Right lobe of liver (tissue), 6 donors: Measurements from ENCODE around the gene DLG1. TPM values are rescaled to one million over a fixed set of nuclear protein-coding genes. Genes with fewer than 3 reads are reported as not detected.

Source experiments
- ATAC-seq, 4 donors: fragments of 200-7000 bp; cut with Tn5 transposase; one replicate each; pipeline ENCODE4 v1.9.1; 2020; ENCODE audit warnings: mild to moderate bottlenecking in 4 of 4, moderate library complexity in 4 of 4
- DNase-seq, 3 donors: peaks; one replicate each; pipeline ENCODE4 v3.0.0-alpha.2; 2020
- H3K27ac ChIP-seq, 3 donors: fragments of 200-600 bp; one replicate each; pipeline ENCODE4 v1.8.0; 2022
- H3K27me3 ChIP-seq, 2 donors: fragments of 200-600 bp; one replicate each; pipeline ENCODE4 v1.8.0; 2022
- H3K36me3 ChIP-seq, 4 donors: fragments of 200-600 bp; sonication (generic) in 1 of 4; one replicate each; pipeline versions ENCODE4 v1.5.1 to v1.8.0; 2017 to 2022; ENCODE audit warnings: control low read depth in 1 of 4
- H3K4me1 ChIP-seq, 4 donors: fragments of 200-600 bp; sonication (generic) in 1 of 4; one replicate each; pipeline versions ENCODE4 v1.5.1 to v1.8.0; 2017 to 2022; ENCODE audit warnings: control low read depth in 1 of 4
- H3K4me3 ChIP-seq, 3 donors: fragments of 200-600 bp; one replicate each; pipeline ENCODE4 v1.8.0; 2022
- H3K9me3 ChIP-seq, 4 donors: fragments of 200-600 bp; sonication (generic) in 1 of 4; one replicate each; pipeline versions ENCODE4 v1.5.1 to v1.8.0; 2017 to 2022; ENCODE audit warnings: control low read depth in 1 of 4
- CTCF ChIP-seq, 4 donors: fragments of 200-600 bp in 3 of 4; fragments of 450-650 bp in 1 of 4; IDR thresholded peaks; one replicate each; pipeline versions ENCODE4 v1.5.1 to v1.8.0; 2016 to 2022; ENCODE audit warnings: antibody characterized with exemption in 4 of 4, mild to moderate bottlenecking in 2 of 4
- POLR2A ChIP-seq: fragments of 450-650 bp; IDR thresholded peaks from one replicate; pipeline ENCODE4 v1.6.1; 2017; ENCODE audit warnings: antibody characterized with exemption, mild to moderate bottlenecking
- WGBS: methylation state at CpG from one replicate; pipeline ENCODE4 v1.1.6; 2018; ENCODE audit warnings: low coverage, low lambda C conversion rate; ENCODE audit not compliant: insufficient coverage; ENCODE audit errors: missing lambda C conversion rate; 5-methylcytosine and 5-hydroxymethylcytosine counted together
- intact Hi-C, 2 donors: fragments of 100-400 bp; cut with DNase I; formaldehyde crosslinking; loops; one replicate each; pipeline versions ENCODE4 v1.11.2 to v1.14.1; 2022
- total RNA-seq, 6 experiments: library from RNA; depleted of rRNA in 2 of 6; stranded (reverse); fragments of >200 nt in 2 of 6; fragmentation: NEBNext Ultra II Directional in 3 of 6; extraction: Animal tissue kit (Norgen Biotek cat#: 25700) in 3 of 6; gene quantifications; one replicate each; pipeline versions ENCODE4 v1.1.0 to v1.2.4, GENCODE V29; 2016 to 2023
- donor health status: DM: no; HTN: yes; CAD: no.
- donor health status: DM: no; HTN: no; CAD: no.
- donor health status: DM: no; HTN: no; CAD: no.
- donor health status: DM: no; HTN: yes; CAD: no.
- donor health status: DM: no; HTN: yes; CAD: no.

DLG1 gene
- total RNA-seq, 6 experiments from 2014 or later = 36.1 to 50.2 (median 44.2) TPM

- Histone ChIP-seq H3K27me3 (no peaks in the 10 kb centered on the region), H3K27ac (no peak overlapping the region), H3K4me1 (peaks cover 0 to 3% (median 0%) of the 10 kb centered on the region in 4 donors), H3K36me3 (no peaks in the 10 kb centered on the region), H3K4me3 (no peak overlapping the region), H3K9me3 (no peaks in the 10 kb centered on the region)
- intact Hi-C loops = loop anchor here (10.0 kb wide), 1 partner anchor 249 kb away; no protein-coding TSS in a partner anchor
- 80% methylated on average over 4 of the region's 4 CpGs for WGBS
- TF ChIP-seq POLR2A (no peak), CTCF (IDR thresholded peaks at IDR 0.05) (no peak)
- DNase-seq (no peak), ATAC-seq (no peak)
Observed at GRCh38 chr3:197256104-197256503, 42.3 kb downstream of the DLG1 start.

GRCh38 chr3:197253238-197253947, 45.0 kb downstream of the DLG1 start:
- H3K4me1 ChIP-seq = no peaks in the 10 kb centered on the region
- ATAC-seq = no peak

GRCh38 chr3:197249542-197249941, 48.9 kb downstream of the DLG1 start:
- no peak overlapping the region for H3K4me3 ChIP-seq
- no peak overlapping the region for H3K27ac ChIP-seq
- DNase-seq = no peak
- H3K4me1 ChIP-seq = no peaks in the 10 kb centered on the region
- TF ChIP-seq POLR2A (no peak), CTCF (IDR thresholded peaks at IDR 0.05) (no peak)
- 88% methylated on average over 4 of the region's 4 CpGs for WGBS
- peaks cover 0 to 6% (median 1%) of the 10 kb centered on the region in 4 donors for H3K9me3 ChIP-seq
- no peaks in the 10 kb centered on the region for H3K27me3 ChIP-seq
- no peak for ATAC-seq
- intact Hi-C loops = no loop called here
- no peaks in the 10 kb centered on the region for H3K36me3 ChIP-seq

More at GRCh38 chr3:197253238-197253947, 45.0 kb downstream of the DLG1 start:
- Histone ChIP-seq H3K27ac (no peak overlapping the region), H3K4me3 (no peak overlapping the region), H3K9me3 (peaks cover 0 to 6% (median 1%) of the 10 kb centered on the region in 4 donors), H3K36me3 (no peaks in the 10 kb centered on the region), H3K27me3 (no peaks in the 10 kb centered on the region)
- TF ChIP-seq POLR2A (no peak), CTCF (IDR thresholded peaks at IDR 0.05) (no peak)
- intact Hi-C loops = loop anchor here (10.0 kb wide), 1 partner anchor 251 kb away; no protein-coding TSS in a partner anchor
- no peak for DNase-seq
- WGBS = 86% methylated on average over 7 of the region's 7 CpGs

GRCh38 chr3:197248341-197248740, 50.1 kb downstream of the DLG1 start:
- Histone ChIP-seq H3K9me3 (peaks cover 0 to 6% (median 1%) of the 10 kb centered on the region in 4 donors), H3K4me3 (no peak overlapping the region), H3K36me3 (peaks cover 0 to 4% (median 1%) of the 10 kb centered on the region in 4 donors), H3K27ac (no peak overlapping the region), H3K27me3 (no peaks in the 10 kb centered on the region), H3K4me1 (no peaks in the 10 kb centered on the region)
- DNase-seq = no peak
- TF ChIP-seq POLR2A (no peak), CTCF (IDR thresholded peaks at IDR 0.05) (no peak)
- no peak for ATAC-seq
- 98% methylated on average over 4 of the region's 4 CpGs for WGBS
- intact Hi-C loops = no loop called here
